Activated CD4-positive, alpha-beta T cell treated with anti-CD3 and anti-CD28 coated beads for 4 hours (primary cell): Measurements from ENCODE around the gene HOXD10.

Experiments
- DNase-seq, 2 donors: peaks; one replicate each; pipeline ENCODE4 v3.0.0-alpha.2; 2020

HOXD10 gene

GRCh38 chr2:176107731-176108181, 8.8 kb upstream of the HOXD10 start:
- DNase-seq: no peak

DNA sequence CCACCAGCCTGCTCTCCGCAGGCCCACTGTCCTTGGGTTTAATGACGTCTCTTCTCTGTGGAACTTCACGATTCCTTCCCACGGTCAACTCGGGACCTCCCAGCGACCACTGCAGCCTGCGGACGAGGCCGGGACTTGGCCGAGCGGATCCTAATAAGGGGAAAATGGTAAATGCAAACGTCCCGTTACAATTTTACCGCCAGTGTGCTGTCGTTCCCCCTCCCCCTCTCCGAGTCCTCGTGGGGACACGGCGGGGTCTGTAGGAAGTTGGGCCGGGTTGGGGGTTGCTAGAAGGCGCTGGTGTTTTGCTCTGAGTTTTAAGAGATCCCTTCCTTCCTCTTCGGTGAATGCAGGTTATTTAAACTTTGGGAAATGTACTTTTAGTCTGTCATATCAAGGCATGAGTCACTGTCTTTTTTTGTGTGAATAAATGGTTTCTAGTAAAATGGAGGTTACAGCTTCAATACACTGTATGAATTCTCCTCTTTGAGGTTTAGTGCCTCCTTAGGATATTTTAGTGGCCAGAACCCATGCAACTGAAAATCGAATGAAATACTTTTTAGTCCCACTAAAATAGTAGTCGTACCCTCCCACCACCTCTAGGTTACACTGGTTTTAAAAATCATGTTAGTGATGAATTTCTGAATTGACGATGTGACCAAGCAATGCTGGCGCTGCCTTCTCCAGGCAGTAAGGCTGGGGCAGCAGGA, 7.2 kb upstream of the HOXD10 start:
- DNase-seq: no peak

- DNase-seq: no peak
Measured at GRCh38 chr2:176109946-176110345, 6.6 kb upstream of the HOXD10 start.

GRCh38 chr2:176110415-176111308, 5.9 kb upstream of the HOXD10 start:
- DNase-seq: no peak

DNA sequence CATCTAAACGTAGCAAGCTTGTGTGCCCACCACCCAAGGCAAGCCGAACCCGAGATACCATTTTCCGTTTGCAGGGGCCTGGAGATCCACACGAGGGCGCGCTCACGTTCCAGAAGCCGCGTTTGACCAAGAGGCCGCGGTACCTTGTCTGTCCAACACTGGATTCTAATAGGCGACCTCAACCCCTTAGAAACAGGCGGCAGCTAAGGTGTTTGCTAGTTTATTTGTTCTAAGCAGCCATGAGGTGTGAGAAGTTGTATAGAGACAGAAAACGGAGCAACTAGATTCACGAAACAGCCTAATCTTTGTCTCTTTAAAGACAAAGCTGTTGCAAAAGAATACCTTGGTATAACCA, 5.3 kb upstream of the HOXD10 start:
- no peak for DNase-seq

DNA sequence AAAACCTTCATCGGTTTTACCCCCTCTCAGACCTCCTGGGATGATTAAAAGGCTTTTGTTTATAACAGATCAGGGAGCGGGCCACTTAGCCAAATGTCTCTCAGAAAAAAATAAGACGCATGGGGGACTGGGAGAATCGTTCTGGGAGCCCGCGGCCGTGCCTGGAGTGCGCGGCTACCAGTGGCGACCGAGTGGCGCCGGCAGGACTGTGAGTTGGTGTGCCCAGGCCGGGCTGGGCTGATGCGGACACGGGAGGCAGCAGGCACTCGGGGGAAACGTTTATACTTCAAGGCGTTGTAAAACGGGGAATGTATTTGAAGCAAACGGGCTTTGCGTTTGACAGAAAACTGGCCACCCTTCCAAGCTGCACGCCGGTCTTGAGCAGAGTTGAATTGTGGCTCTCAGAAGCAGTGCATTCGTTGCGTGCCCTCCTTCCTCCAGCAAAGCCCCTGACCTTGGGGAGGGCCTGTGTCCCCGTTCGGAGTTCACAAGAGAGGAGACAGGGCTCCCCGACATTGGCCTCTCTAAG, 4.7 kb upstream of the HOXD10 start:
- no peak for DNase-seq

GRCh38 chr2:176112375-176113302, 3.9 kb upstream of the HOXD10 start:
- no peak for DNase-seq

- no peak for DNase-seq
Measured at GRCh38 chr2:176114120-176114929, 2.3 kb upstream of the HOXD10 start.

DNA sequence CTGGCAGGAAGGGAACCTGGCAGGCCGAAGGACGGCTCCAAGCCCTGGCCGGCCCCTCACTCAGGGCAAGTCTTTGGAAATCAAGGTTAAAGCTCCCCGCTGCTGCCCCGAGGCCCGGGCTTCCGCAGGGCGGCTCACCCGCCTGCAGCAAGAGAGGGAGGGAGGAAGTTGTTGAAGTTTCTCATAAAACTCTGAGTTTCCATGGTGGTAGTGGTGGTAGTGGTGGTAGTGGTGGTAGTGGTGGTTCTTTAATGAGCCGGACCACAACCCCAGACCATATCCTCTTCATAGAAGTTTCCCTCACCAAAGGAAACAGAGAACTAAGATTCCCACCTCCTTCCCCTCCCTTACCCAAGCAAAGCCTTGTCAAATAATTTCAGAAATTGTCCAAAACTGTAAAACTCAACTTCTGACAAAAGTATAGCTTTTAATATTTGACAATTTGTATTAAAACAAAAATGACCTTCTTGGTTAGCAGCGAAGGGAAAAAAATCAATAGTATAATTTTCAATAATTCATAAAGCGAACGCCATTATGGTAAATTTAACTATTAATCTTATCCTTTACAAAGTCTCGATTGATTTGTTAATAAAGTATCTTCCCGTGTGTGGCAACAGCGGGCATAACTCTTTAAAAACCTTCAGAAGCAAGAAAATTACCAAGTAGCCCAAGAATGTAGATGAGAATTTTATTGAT, 1.5 kb upstream of the HOXD10 start:
- DNase-seq: no peak

DNA sequence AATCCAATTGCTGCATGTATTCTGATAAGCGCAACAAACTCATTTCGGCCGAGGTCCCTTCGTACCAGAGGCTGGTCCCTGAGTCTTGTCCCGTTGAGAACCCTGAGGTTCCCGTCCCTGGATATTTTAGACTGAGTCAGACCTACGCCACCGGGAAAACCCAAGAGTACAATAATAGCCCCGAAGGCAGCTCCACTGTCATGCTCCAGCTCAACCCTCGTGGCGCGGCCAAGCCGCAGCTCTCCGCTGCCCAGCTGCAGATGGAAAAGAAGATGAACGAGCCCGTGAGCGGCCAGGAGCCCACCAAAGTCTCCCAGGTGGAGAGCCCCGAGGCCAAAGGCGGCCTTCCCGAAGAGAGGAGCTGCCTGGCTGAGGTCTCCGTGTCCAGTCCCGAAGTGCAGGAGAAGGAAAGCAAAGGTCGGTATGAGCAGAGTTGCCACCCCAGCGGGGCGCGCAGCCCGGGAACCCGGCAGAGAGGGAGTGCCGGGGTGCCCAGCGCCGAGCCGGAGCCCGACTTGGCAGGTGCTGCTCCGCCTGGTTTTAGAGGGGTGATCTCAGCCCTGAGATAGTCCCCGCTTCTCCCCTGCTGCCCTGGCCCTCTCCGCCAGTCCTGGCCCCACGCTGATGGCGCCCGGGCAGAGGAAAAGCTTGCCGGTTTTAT, 714 bp downstream of the HOXD10 start:
- no peak for DNase-seq

DNA sequence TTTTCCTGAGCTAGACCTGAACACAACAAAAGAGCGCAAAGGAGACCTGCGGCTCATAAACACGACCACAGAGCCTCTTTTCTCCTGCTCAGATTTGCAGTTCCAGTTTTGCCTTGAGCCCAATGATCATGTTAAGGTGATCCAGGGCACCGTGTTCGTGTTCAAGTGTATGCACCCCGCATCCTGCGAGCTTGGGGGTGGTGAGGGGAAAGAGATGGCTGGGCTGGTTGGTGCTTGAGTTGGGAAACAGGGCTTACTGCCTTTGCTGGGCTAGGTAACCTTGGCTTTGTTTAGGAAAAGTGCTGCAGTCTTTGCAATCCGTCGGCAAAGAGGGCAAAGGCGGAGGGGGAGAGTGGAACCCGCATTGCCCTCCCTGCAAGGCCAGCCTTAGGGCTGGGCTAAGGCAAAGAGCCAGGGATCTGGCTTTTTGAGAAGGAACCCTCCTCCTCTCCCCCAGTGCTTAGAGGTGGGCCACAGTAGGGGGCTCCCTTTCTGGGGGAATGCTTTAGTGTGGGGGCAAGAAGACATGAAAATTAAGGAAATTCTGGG, 1.3 kb downstream of the HOXD10 start:
- no peak for DNase-seq

- no peak for DNase-seq
Measured at GRCh38 chr2:176118601-176119339, 2.2 kb downstream of the HOXD10 start.

- no peak for DNase-seq
Measured at GRCh38 chr2:176120364-176121189, 4.0 kb downstream of the HOXD10 start.

GRCh38 chr2:176121190-176122051, 4.8 kb downstream of the HOXD10 start:
- DNase-seq: no peak

- no peak for DNase-seq
Measured at GRCh38 chr2:176122052-176122682, 5.6 kb downstream of the HOXD10 start.

GRCh38 chr2:176122683-176123410, 6.3 kb downstream of the HOXD10 start, which contains the start of gene HOXD9:
TSS of gene HOXD9 (plus strand) at chr2:176122719. CDS start at chr2:176122769, 50 bp downstream.
- no peak for DNase-seq
